SU-DHL-6 (cell line): ENCODE measurements around the gene PDCL3.

Experiments used
- EZH2phosphoT487 ChIP-seq: fragments of 200-600 bp; sonication (generic), shearing (Covaris generic); conservative IDR thresholded peaks from 2 replicates; pipeline ENCODE4 v1.6.1; 2018; ENCODE audit warnings: mild to moderate bottlenecking, antibody characterized with exemption, low read length, moderate library complexity, mixed read lengths
- TF ChIP-seq, protein P1 (sequence below): fragments of 200-600 bp; sonication (generic); IDR thresholded peaks from one replicate; pipeline ENCODE4 v1.5.1; 2017; ENCODE audit warnings: antibody characterized with exemption, mild to moderate bottlenecking, low read length, moderate library complexity; ENCODE audit not compliant: insufficient read depth, poor library complexity, severe bottlenecking

DNA sequence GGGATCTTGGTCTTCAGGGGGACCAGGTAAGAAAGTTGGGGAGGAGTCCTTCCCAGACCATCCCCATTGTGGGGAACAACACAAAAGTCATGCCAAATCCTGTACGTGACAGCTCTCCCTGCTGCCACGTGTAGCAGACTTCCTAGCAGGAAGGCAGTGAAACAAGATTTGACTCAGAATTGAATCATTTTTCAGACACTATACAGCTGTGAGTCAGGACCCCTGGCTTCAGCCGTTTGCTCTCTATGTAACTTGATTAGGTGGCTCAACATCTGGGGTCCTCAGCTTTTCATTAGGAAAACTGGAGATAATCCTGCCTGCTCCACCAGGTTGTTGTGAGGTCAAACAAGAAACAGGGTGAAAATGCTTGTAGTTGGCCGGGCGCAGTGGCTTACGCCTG is 32.9 kb upstream of the PDCL3 start:
- TF ChIP-seq, protein P1, sequence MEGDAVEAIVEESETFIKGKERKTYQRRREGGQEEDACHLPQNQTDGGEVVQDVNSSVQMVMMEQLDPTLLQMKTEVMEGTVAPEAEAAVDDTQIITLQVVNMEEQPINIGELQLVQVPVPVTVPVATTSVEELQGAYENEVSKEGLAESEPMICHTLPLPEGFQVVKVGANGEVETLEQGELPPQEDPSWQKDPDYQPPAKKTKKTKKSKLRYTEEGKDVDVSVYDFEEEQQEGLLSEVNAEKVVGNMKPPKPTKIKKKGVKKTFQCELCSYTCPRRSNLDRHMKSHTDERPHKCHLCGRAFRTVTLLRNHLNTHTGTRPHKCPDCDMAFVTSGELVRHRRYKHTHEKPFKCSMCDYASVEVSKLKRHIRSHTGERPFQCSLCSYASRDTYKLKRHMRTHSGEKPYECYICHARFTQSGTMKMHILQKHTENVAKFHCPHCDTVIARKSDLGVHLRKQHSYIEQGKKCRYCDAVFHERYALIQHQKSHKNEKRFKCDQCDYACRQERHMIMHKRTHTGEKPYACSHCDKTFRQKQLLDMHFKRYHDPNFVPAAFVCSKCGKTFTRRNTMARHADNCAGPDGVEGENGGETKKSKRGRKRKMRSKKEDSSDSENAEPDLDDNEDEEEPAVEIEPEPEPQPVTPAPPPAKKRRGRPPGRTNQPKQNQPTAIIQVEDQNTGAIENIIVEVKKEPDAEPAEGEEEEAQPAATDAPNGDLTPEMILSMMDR, result no peak
- no peak for TF ChIP-seq EZH2phosphoT487
